Prostate gland (tissue), 2 donors: ENCODE measurements around the gene C1QL1.
A peak's percentile ranks its signal among the peaks of the same experiment; 100 is the strongest.

ENCODE experiments used
- CTCF ChIP-seq, 4 experiments: fragments of 200-600 bp in 2 of 4; fragments of 450-650 bp in 2 of 4; sonication (generic) in 2 of 4; IDR thresholded peaks; 1 replicate in 3 of 4; 2 replicates in 1 of 4; pipeline ENCODE4 v1.5.1; 2016 to 2019; ENCODE audit warnings: antibody characterized with exemption in 4 of 4, mild to moderate bottlenecking in 2 of 4, moderate library complexity in 2 of 4
- POLR2A ChIP-seq: fragments of 450-650 bp; IDR thresholded peaks from one replicate; pipeline ENCODE4 v1.6.1; 2016; ENCODE audit warnings: antibody characterized with exemption, mild to moderate bottlenecking

- TF ChIP-seq CTCF (IDR thresholded peaks at IDR 0.05), result peak in 2 of 4 experiments; percentile 41 to 53
- no peak for TF ChIP-seq POLR2A
Observed at GRCh38 chr17:44911133-44912001, 56.7 kb downstream of the C1QL1 start.
